ENCODE results near the gene LUC7L3.

GRCh38 chr17:50691550-50692447, 27.6 kb upstream of the LUC7L3 start:
- TF ChIP-seq POLR2A (IDR thresholded peaks at IDR 0.05) = no peak
- TF ChIP-seq CTCF (IDR thresholded peaks at IDR 0.05) = no peak

Data from lower leg skin (tissue), 3 donors.